ENCODE results near the gene CDH4.

DNA sequence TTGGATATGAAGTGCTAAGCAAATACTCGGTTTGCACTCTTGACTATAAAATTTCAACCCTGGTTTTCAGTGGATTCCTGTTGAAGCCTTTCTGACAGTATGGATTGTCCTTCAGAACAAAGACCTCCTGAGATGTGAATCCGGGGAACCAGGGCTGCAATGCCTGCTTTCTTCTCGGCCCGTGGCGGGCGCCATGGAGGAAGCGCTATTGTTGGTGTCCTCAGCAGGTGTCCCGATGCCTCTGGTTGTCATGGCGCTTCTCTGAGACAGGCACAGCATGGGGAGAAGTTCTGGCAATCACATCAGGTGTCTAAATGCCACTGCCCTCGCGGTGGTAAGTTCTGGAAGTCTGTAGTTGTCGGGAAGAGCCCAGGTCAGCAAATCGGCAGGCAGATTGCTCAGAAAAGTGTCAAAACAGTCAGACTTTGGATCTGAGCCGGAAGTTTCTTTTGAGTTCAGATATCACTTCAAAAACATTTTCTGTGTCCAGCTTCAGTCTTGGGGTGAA, 188.5 kb downstream of the CDH4 start:
- TF ChIP-seq, protein P1, sequence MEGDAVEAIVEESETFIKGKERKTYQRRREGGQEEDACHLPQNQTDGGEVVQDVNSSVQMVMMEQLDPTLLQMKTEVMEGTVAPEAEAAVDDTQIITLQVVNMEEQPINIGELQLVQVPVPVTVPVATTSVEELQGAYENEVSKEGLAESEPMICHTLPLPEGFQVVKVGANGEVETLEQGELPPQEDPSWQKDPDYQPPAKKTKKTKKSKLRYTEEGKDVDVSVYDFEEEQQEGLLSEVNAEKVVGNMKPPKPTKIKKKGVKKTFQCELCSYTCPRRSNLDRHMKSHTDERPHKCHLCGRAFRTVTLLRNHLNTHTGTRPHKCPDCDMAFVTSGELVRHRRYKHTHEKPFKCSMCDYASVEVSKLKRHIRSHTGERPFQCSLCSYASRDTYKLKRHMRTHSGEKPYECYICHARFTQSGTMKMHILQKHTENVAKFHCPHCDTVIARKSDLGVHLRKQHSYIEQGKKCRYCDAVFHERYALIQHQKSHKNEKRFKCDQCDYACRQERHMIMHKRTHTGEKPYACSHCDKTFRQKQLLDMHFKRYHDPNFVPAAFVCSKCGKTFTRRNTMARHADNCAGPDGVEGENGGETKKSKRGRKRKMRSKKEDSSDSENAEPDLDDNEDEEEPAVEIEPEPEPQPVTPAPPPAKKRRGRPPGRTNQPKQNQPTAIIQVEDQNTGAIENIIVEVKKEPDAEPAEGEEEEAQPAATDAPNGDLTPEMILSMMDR (tag by site-specific recombination; IDR thresholded peaks at IDR 0.05), result no peak
- no peak for TF ChIP-seq ZNF138 (tag by site-specific recombination; IDR thresholded peaks at IDR 0.05; ENCODE audit: borderline replicate concordance)
- no peak for TF ChIP-seq ZBTB17 (tag by site-specific recombination; IDR thresholded peaks at IDR 0.05)
- TF ChIP-seq, protein P2, sequence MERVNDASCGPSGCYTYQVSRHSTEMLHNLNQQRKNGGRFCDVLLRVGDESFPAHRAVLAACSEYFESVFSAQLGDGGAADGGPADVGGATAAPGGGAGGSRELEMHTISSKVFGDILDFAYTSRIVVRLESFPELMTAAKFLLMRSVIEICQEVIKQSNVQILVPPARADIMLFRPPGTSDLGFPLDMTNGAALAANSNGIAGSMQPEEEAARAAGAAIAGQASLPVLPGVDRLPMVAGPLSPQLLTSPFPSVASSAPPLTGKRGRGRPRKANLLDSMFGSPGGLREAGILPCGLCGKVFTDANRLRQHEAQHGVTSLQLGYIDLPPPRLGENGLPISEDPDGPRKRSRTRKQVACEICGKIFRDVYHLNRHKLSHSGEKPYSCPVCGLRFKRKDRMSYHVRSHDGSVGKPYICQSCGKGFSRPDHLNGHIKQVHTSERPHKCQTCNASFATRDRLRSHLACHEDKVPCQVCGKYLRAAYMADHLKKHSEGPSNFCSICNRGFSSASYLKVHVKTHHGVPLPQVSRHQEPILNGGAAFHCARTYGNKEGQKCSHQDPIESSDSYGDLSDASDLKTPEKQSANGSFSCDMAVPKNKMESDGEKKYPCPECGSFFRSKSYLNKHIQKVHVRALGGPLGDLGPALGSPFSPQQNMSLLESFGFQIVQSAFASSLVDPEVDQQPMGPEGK (tag by site-specific recombination; IDR thresholded peaks at IDR 0.05), result no peak
- no peak for TF ChIP-seq ZNF23 (tag by site-specific recombination; IDR thresholded peaks at IDR 0.05; ENCODE audit: borderline replicate concordance)
- no peak for TF ChIP-seq ZNF629 (tag by site-specific recombination; IDR thresholded peaks at IDR 0.05)
- TF ChIP-seq ZNF785 (tag by site-specific recombination; IDR thresholded peaks at IDR 0.05), result no peak
- no peak for TF ChIP-seq ZNF423 (tag by site-specific recombination; IDR thresholded peaks at IDR 0.05)
- TF ChIP-seq ZNF366 (tag by site-specific recombination; conservative IDR thresholded peaks at IDR 0.05), result no peak
- TF ChIP-seq ZNF837 (tag by site-specific recombination; IDR thresholded peaks at IDR 0.05), result no peak
